DMS 273 (cell line): ENCODE data around the gene SKAP2.

Experiments used
- DNase-seq: peaks from one replicate; lab custom pipeline; 2025; ENCODE audit not compliant: unreplicated experiment; lab: John Stamatoyannopoulos, UW

SKAP2 gene

GRCh38 chr7:26668821-26669220, 195.6 kb downstream of the SKAP2 start:
- no peak for DNase-seq

DNA sequence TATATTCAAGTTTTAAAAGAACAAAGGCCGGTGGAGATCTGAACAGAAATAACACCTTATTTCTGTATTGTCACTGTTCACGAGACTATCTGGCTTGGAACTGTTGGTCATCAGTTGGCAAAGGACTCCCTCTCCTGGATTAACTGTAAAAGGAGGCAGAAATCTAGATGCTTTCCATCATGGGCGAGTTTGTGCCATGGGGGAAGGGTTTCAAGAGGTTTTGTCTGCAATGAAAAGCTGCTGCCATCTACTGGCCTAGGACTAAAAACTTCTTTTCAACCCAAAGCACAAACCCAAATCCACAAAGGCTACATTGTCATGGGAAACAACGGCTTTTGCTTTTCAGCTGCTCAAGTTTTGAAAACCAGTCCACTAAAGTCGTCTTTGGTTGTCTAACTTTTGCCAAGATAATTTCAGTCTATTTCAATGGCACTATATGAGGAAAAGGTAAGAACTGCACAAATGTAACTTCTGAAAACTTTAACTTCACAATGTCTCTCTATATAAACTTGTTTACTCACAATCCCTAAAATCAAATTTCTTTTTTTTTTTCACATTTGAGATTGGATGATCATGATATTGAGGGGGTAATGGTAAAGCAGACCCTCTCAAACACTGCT, 196.8 kb downstream of the SKAP2 start:
- peak; percentile 98 for DNase-seq

DNA sequence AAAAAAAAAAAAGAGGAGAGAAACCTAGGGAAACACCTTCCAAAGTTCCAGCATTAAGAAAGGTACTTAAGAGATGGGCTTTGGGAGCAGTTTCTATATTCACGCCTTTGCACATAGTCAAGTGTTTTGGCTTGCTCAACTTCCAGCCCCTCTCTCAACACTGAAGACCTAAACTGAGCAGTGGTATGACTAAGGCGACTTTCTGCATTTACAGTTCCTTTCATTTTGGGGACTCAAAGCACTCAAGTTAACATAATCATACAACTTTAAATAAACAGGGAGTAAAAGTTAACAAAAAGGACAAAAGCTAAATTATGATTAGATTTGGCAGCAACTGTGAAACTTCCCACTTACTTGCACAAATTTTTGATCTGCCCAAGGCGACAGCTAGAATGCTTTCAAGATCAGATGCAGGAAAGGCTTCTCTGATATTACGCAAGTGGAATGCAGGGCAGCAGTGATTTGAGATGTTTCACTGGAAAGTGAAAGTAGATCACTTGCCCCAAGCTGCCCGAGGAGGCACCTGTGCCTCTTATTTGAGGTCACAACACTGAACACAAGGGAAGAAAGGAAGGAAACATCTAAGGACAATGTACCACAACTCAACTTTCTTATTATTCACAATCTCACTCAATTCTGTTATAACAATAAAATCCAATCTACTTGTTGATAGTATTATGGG, 199.5 kb downstream of the SKAP2 start:
- DNase-seq = peak; percentile 14

- DNase-seq = no peak
Measured at GRCh38 chr7:26664274-26664673, 200.1 kb downstream of the SKAP2 start.

DNA sequence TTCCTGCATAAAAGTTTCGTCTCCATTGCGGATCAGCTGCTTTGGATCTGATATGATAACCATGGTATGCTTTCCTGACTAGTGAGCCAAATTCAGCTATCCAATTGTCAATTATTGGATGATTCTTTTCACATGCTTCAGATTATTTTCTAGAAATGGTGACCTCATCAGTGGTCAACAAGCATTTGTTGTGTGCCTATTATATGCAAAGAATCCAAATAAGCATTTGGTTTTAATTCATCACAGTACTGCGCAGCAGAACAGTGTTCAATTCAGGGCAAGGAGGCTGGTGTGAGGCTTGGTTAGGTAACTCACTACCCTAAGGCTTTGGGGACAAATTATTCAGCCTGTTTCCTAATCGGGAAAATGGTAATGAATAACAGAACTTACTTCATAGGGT, 200.5 kb downstream of the SKAP2 start:
- DNase-seq = no peak

DNA sequence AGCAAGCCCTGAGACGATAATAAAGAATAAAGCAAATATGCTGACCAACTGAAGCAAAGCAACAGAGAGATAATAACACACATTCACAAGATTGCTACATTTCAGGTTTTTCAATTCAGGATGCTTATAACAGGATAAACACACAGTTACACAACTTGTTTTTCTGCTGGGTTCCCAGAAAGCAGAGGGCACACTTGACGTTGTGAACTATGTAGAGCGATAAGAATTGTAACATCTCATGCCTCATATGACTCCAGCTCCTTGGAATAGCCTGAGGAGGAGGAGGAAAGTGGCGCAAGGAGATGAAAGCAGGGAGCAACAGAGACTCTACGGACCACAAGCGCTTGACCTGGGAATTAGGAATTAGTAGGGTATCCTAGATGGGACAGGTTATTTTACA, 201.7 kb downstream of the SKAP2 start:
- no peak for DNase-seq

- DNase-seq = no peak
Measured at GRCh38 chr7:26659121-26659520, 205.3 kb downstream of the SKAP2 start.

DNA sequence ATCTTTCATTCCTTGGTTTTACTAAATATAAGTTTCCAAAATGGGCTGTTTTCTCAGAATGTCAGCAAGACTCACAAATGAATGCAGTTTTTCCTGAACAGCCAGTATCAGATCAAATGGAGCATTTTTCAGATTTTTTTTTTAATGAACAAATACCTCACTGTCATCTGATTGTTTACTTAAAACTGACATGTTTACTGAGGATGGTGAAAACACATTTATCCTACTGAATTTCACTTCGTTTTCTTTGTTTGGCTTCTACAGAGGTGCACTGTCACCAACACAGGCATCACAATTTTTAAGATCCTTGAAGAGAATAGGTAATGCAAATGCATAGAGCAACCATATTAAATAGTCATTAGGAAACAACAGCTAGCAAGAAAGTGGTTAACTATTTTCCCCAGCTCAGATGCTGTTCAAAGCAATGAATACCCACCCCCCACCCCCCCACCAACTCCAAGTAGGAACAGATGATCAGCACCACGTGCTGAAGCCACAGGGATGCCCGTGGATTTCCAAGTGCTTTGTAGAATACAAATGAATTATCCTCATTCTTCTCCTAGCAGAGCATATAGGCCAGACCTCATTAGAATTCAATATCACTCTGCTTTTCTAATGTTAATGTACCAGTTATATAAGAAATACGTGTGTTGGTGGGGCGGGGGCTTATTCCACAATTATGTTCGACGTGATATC, 205.9 kb downstream of the SKAP2 start:
- peak; percentile 64 for DNase-seq

DNA sequence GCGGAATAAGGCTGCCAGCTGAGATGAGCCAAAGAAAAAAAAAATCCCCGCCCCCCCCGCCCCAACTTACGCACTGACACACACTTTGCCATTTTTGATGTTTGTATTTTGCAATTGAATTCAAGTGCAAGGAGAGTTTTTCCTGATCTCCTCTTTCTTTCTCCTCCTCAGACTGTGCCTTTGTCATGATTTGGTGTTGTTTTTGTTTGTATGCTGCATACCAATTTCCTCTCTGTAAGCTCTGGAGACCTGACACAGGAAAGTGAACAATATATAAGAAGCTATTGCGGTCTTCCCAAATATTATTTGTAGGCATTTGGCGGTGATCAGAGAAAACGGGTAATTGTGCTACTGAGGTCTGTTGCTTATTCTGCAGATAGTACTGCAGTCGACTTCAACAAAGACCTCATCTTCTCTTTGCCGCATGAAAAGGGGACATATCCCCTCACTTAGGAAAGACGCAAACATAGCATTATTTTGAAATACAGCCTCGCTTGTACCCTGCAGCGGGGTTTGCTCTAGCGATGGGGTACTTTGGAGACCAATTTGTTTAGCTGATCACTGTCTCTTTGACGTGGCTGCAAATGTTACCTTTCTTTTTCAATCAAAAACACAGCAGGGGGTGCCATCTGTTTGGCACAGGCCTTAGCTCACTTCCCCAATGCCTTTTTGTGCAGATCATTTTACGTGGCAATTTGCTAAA, 206.6 kb downstream of the SKAP2 start:
- DNase-seq = peak; percentile 86

DNA sequence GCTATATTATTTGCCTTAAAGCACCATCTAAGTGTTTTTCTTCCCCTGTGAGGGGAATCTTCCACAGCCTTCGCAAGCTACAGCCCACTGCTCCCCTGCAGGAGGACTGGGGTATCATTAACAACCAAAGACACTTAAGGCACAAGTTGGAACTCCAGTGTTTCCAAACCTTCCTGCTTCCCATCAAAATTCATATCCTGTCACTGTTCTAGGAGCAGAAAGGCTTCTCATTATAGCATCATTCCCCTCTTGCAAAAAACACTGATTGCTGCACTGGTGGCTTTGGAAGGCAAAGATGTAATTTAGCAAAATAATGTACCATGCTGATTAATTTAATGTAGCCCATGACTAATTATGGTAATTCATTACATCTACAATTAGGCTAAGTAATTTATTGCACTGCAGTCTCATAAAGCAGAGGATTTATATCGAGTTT, 207.2 kb downstream of the SKAP2 start:
- peak; percentile 63 for DNase-seq

DNA sequence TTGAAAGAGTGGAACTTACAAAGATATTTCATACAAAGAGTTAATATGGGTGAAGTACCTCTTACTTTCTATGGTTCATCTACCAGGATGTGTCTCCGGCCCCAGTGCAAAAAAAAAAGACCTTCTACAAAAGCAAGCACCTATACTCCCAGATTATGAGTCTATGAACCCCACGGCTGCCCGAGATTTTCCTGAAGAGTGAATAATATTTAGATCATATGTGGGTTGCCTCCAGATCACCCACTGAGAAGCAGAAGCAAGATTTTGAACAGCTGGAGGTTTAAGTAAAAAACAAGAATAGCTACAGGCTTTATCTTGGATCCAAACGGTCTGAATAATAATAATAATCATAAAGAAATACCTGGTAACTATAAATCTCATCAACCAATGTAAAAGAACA, 207.7 kb downstream of the SKAP2 start:
- peak; percentile 11 for DNase-seq

- DNase-seq = peak; percentile 12
Measured at GRCh38 chr7:26655781-26656180, 208.6 kb downstream of the SKAP2 start.

DNA sequence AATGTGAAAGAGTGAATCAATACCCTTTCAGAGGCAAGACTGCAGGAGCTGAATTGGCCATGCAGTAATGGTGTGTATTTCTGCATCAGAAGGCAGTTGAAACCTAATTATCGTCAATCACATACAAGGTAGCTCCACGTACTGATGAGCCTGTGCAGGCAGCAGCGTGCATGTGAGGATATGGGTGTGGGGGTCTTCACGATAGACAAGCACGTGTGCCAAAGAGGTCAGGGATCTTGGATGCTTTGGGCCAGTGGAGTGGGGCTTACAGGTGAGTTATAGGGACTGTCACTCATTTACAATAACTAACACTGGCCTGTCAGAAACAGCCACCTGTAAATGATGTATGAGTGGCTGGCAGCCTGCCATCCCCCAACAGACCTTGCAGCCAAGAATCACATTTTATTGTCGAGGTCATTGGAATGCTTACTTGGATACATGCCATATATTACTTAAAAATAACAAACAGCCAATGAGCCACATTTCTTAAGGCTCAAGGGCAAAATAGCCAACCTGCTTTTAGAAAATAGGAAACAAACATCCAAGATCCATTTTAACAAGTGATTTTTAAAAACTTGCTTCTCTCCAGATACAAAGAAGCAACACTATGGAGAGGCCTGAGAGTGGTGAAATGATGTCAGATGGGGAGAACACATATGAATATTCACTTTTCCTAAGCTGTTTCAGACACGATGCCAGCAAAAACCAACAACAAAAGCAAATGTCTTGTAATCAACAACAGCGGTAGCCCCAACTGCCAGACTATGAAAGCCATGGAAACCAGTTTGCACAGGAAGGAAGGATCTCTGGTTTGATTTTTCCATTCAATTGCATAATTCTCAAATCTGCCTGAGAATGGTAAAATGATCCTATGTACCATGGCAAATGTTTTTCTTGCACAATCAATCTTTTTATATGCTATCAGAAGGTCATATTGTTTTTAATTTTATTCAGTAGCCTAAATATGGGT, 210.7 kb downstream of the SKAP2 start:
- peak; percentile 46 for DNase-seq

- DNase-seq = no peak
Measured at GRCh38 chr7:26652401-26653100, 211.8 kb downstream of the SKAP2 start.

DNA sequence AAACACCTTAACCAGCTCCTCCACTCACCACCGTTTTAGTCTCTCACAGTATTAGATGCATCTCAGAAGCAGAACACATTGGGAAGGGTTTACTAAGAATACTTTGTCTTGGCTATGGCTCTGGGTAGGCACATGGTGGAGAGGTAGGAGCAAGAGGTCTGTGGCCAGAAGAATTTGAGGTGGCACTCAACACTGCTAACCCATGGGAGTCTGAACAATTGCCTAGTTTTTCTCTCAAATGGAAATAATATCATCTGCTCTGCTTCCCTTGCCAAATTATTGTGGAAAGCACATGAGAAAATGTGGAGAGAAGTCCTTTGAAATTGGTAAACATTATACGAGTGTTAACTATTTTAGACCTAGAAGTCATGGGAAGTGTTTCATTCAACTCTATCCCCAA, 214.3 kb downstream of the SKAP2 start:
- no peak for DNase-seq

DNA sequence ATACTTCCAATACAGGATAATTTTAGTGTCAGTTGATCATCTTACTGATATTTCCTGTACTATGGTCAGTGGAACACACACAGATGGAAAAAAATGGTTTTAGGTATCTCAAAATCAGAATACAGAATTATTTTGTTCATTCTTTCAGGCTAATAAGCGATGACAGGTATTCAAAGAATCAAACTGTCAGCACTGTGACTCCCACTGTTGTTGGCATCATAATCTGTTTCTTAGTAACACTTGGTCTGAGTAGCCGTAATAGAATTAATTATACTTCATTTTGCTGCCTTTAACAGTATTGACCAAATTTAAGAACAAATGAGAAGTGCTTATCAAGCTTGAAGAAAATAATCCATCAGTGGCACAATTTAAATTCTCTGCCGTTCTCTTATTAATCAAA, 215.0 kb downstream of the SKAP2 start:
- DNase-seq = no peak

GRCh38 chr7:26648554-26648953, 215.8 kb downstream of the SKAP2 start:
- DNase-seq = no peak

DNA sequence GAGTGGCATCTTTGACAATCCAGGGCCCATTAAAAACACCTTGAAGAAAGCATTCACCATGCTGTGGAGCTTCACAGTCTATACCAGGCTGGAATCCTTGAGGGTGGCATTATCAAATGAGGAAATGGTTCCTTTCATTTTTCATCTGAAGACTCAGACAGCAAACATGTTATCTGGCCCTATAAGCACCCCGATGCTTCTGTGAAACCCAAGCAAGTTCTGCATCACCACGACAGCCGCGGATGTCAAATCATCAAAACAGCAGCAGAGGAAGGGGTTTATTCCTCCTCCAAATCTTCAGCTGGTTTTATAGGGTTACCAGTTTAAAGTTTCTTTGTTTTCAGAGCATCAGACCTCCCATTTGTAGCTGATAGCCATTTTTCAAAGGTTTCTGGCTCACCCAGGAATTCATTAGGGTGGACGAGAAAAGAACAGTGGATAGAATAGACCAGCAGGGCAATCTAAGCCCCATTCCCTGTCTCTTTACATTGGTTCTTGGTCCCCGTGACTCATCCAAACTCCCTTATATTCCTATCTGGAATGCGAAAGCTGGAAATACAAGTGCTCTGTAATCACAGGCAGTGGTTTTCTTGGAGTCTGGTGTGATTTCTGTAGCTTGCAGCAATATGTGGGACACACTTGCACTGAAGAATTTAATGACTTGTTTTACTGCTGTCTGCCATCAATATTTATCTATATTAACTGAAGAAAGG, 217.9 kb downstream of the SKAP2 start:
- DNase-seq = no peak

DNA sequence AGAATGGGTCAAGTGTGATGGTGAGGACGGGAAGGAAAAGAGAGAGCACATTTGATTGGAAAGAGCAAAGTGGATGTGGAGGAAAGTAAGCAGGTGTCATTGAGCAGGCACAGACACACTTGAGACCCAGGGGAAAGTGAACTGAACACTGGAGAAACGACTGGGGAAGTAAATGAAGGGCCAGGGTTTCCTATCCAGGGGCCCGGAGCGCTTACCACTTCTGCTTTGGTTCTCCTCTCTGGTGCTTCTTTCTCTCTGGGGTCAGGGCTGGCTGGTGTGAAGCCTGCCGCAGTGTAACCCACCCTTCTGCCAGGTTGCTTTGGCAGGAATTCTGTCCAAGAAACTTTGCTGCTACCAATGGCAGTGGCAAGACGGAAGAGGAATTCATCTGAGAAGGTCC, 219.3 kb downstream of the SKAP2 start:
- DNase-seq = no peak
